GM10847 (cell line): Measurements from ENCODE around the gene SLC7A1.

Experiments
- POLR2A ChIP-seq: IDR thresholded peaks from 2 replicates; pipeline ENCODE4 v1.6.1; 2011; ENCODE audit not compliant: insufficient read length; ENCODE audit errors: extremely low read depth

SLC7A1 gene

GRCh38 chr13:29593605-29594297, 1.7 kb downstream of the SLC7A1 start:
- TF ChIP-seq POLR2A: no peak

- no peak for TF ChIP-seq POLR2A
Measured at GRCh38 chr13:29591310-29591709, 4.2 kb downstream of the SLC7A1 start.

- no peak for TF ChIP-seq POLR2A
Measured at GRCh38 chr13:29589967-29590366, 5.5 kb downstream of the SLC7A1 start.

- TF ChIP-seq POLR2A: no peak
Measured at GRCh38 chr13:29589234-29589633, 6.3 kb downstream of the SLC7A1 start.

- no peak for TF ChIP-seq POLR2A
Measured at GRCh38 chr13:29587645-29588044, 7.8 kb downstream of the SLC7A1 start.

- no peak for TF ChIP-seq POLR2A
Measured at GRCh38 chr13:29583073-29583785, 12.3 kb downstream of the SLC7A1 start.

GRCh38 chr13:29582171-29582570, 13.3 kb downstream of the SLC7A1 start:
- TF ChIP-seq POLR2A: no peak

- TF ChIP-seq POLR2A: no peak
Measured at GRCh38 chr13:29581666-29582065, 13.8 kb downstream of the SLC7A1 start.

GRCh38 chr13:29579094-29579493, 16.4 kb downstream of the SLC7A1 start:
- no peak for TF ChIP-seq POLR2A

- TF ChIP-seq POLR2A: no peak
Measured at GRCh38 chr13:29578300-29579085, 17.0 kb downstream of the SLC7A1 start.

- no peak for TF ChIP-seq POLR2A
Measured at GRCh38 chr13:29577136-29578051, 18.1 kb downstream of the SLC7A1 start.

- no peak for TF ChIP-seq POLR2A
Measured at GRCh38 chr13:29576581-29576980, 18.9 kb downstream of the SLC7A1 start.

- TF ChIP-seq POLR2A: no peak
Measured at GRCh38 chr13:29575098-29575497, 20.4 kb downstream of the SLC7A1 start.

GRCh38 chr13:29573190-29573589, 22.3 kb downstream of the SLC7A1 start:
- no peak for TF ChIP-seq POLR2A

- TF ChIP-seq POLR2A: no peak
Measured at GRCh38 chr13:29572575-29572974, 22.9 kb downstream of the SLC7A1 start.
